Loucy (cell line): Measurements from ENCODE around the gene ANKRD36.
"Not testable (repeated sequence)": the region's sequence is repeated elsewhere in the genome, so short reads cannot be mapped to it uniquely, and the experiment has no call there.

Experiments
- CTCF ChIP-seq: fragments of 200-600 bp; sonication (generic); conservative IDR thresholded peaks from 2 replicates; pipeline ENCODE4 v1.5.1; 2014; ENCODE audit warnings: mild to moderate bottlenecking, antibody characterized with exemption, low read length
- EZH2phosphoT487 ChIP-seq: fragments of 200-600 bp; IDR thresholded peaks from 2 replicates; pipeline ENCODE4 v1.6.1; 2018; ENCODE audit warnings: antibody characterized with exemption, mild to moderate bottlenecking, moderate library complexity, borderline replicate concordance

- TF ChIP-seq CTCF, result peak; percentile 28; the same call in 1 of the 2 replicates
- not testable (repeated sequence) for TF ChIP-seq EZH2phosphoT487
Measured at GRCh38 chr2:97113050-97113881, at the start of gene ANKRD36.
